ENCODE measurements around the gene C10orf71.

The C10orf71 gene

DNA sequence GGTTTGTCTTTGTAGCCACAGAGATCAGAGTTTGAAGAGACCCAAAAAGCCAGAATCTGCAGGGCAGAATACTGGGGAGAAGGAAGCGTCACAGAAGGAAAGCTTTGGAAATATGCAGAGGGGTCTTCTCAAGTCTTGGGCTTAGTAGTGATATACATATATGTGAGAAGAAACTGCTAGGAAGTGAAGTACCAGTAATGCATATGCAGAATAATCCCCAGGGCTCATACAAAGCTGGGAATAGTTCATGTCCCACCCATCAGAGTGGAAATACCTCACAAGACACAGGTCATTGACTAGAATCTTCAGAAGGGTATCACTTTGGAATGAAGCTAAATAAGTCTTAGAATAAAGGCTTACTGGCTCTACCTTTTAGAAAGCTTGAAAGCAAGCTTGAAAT is 39.6 kb downstream of the C10orf71 start:
- no peak for DNase-seq (ENCODE audit: low read depth)

DNA sequence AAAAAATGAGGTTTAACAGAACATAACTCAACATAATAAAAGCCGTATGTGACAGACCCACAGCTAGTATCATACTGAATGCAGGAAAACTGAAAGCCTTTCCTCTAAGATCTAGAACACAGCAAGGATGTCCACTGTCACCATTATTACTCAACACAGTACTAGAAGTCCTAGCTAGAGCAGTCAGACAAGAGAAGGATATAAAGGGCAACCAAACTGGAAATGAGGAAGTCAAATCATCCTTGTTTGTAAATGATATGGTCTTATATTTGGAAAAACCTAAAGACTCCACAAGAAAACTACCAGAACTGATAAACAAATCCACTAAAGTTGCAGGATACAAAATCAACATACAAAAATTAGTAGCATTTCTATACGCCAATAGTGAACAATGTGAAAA is 45.9 kb downstream of the C10orf71 start:
- no peak for DNase-seq (ENCODE audit: low read depth)

DNA sequence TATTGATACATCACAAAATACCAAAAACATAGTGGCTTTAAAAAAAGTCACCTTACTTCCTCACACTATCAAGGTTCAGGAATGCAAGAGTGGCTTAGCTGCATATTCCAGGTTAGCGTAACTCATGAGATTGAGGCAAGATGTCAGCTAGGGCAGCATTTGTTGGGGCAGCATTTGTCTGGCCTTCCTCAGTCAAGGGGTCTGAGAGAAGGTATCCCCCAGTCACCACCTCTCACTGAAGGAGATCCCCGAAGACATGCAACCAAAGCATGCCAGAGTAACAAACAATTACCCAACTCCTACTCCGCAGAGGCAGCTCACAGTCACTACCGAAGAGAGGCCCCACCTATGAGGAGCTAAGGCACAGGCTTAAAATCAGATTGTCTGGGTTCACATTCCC is 48.4 kb downstream of the C10orf71 start:
- DNase-seq (ENCODE audit: low read depth), result no peak

DNA sequence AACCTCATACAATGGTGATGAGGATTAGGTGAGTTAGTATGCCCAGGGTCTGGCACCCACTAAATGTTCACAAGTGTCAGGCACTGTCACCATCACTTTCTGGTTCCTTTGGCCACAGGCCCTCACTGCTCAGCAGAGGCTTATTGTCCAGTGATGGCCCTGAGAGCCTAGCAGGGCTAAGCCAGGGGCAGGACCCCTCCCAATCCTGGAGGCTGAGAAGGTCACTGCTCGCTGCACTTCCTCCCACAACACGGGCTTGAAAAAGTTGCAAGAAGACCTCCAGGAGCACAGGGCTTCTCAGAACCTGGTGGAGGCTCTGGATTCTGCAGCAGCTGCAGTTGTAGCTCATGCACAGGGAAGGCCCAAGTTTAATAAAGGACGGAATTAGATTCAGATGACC is 48.9 kb downstream of the C10orf71 start:
- DNase-seq (ENCODE audit: low read depth), result no peak

DNA sequence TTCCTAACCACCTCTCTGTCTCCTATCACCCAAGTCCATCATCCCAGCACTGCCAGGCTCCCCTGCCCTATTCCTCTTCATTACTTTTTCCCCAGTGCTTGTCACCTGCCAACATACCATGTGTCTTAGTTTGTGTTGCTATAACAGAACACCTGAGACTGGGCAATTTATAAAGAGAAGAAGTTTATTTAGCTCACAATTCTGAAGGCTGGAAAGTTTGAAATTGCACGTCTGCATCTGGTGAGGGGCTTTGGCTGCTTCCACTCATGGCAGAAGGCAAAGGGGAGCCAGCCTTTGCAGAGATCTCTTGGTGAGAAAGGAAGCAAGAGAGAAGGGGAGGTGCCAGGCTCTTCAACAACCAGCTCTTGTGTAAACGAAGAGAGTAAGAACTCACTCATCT is 49.6 kb downstream of the C10orf71 start:
- DNase-seq (ENCODE audit: low read depth), result no peak

DNA sequence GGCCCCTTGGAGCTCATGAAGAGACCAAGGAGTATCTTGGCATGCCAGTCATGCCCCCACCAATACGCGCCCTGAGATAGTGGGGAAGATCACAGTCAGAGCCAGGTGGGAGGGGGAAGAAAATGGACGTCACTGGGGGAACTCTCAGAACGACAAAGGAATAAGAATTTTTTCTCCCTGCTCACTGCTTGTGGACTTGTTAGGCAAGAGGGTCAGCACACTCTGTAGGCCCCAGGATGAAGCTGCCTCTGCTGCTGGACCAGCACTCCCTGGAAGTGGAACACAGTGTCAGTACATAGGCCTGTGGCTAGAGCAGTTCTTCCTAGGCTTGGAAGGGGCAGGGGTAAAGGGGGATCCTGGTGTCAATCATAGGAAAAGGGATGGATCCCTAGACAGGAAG is 50.4 kb downstream of the C10orf71 start:
- no peak for DNase-seq (ENCODE audit: low read depth)

DNA sequence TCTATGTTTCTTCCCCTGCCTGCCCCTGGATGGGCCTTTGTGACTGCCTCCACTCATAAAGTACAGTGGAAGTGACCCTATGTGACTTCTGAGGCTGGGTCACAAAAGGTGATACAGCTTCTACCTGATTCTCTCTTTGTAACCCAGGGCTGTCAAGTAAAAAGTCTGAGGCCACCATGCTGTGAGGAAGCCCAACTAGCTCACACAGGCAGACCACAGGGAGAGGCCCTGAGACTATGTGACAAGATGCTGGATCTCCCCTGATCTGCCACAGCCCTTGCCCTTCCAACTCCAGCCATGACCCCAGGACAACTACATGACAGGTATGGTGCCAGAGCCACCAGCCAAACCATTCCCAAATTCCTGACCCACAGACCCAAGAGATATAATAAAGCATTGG is 51.2 kb downstream of the C10orf71 start:
- no peak for DNase-seq (ENCODE audit: low read depth)

DNA sequence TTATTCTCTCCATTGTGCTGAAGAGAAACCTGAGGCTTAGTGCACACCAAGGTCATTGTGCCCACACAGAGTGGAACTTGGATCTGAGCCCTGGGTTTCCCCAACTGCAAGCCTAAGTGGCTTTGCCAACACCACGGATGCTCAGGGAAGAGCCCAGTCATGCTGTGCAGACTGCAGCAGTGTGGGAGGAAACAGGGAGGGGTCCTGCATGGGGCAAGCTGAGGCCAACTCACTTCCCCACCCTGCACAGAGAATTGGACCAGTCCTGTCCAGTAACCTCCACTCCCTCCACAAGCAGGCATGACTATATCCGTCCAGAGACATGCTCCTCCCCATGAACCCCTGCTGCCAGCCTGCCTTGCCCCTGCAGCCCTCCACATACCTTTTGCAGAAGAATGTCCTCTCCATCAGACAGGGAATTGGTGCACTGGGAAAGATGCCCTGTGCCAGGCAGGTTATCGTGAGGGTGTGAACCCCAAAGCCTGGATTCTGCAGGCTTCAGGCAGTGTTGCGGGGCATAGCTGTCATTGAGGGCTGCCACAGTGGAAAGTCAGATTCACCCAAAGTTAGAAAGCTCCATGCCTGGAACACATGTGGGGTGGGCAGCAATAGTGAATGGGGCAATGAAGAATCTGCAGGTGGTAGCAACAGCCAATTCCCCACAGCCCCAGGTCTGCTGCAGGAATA is 52.0 kb downstream of the C10orf71 start:
- DNase-seq (ENCODE audit: low read depth), result no peak

DNA sequence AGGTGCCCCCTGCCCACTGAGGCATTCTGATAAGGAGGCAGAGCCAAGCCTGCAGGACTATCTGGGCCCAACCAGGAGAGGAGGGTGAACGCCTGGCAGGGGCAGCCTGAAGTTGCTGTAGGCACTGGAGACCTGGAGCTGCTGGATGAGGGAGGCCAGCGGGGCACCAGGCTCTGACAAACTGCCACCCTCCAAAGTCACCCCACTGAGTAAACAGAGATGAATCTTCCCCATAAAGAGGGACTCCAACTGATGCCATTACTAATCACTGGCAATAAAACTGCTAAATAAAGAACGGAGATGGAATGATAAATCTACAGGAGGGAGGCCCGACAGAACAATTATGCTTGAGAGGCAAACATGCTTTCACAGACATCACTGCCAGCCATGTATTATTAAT is 52.7 kb downstream of the C10orf71 start:
- DNase-seq (ENCODE audit: low read depth), result no peak

DNA sequence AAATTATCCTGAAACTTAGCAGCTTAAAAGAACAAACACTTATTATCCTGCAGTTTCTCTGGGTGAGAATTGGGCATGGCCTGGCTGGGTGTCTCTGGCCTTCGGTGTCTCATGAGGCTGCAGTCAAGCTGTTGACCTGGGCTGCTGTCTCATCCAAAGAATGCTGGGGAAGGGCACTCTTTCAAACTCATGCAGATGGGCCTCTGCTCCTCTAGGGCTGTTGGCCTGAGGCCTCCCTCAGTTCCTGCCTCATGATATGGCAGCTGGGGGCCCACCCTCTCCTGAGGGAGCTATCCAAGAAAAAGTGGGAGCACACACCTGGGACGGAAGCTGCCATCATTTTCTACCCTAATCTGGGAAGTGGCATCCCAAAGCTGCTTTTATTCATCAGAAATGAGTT is 53.4 kb downstream of the C10orf71 start:
- no peak for DNase-seq (ENCODE audit: low read depth)

DNA sequence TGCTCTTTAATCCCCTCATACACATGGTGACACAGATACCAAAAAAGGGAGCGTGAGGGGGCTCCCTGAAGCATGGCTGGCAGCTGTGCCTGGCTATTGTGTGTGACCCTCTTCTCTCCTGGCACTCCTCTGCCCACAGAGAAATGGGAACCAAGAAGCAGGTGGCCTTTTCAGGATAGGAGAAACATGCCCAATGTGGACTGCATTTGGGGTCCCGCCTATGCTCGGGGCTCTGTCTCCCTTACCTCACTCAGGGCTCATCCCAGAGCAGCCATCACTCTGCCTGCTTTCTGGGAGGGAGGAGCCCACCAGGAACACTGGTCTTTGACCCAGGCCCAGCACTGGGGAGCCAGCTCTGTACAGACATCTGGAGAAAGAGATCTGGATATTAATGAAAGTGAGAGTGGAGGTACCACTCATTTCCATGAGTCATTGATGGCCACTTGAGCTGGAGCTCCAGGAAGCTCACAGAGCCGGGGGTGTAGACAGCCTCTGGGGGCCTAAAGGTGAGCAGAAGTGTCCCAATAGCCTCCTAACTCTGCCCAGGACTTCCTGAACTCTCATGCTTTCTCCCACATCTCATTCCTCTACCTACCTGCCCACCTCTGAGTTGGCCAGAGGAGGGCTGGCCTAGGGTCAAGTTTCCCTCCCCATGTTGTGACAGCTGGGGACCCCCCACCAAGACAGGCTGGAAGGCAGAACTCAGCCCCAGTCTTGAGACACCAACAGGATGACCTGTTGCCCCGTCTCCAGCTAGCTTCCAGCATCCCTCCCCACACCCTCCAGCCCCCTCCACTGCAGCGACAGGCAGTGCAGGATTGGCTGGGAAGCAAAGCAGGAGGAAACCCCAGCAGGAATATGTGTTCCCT is 54.3 kb downstream of the C10orf71 start:
- no peak for DNase-seq (ENCODE audit: low read depth)

DNA sequence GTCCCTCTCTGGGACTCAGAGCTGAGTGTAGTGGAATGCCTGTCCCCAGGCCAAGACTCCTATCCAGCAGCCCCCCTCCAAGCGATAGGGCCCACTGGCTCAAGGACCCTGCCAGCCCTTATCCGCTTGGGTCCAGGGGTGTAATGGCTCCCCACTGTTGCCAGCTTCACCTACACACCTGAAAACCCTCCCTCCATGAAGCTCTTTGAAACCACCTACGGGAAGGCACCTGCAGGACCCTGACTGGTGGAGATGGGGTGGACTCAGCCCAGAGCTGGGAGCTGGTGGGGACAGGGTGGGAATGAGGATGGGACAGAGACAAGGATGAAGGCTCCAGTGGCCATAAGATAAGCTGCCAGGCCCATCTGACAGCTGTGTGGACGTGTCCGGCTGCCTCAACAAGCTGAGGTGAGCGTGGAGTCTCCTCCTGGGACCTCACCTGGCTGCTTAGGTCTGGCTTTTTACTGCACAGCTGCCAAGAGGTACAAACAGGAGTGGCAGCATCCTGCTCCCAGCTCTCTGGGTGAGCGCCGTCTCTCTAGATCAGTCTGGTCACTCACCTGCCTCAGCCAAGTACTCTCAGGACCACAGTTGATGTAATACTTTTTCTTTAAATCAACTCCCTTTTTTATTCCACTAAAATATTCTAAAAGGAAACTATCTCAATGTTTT is 55.1 kb downstream of the C10orf71 start:
- DNase-seq (ENCODE audit: low read depth), result no peak

DNA sequence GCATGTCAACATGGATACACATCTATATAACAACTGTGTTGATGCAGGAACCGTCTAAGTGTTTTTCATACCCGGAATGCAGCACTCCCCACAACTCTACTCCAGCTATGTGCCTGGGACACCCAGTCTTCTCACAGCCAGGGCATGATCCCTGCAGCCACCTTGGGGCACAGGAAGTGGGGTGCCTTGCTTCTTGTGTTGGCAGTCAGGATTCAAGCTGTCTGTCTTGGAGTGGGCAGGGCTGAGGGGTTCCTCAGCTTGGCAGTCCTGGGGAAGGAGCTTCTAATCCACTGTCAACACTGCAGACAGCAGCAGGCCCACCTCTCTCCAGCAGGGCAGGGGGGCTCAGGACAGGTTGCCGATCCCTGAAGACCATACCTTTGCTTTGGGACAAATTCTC is 55.6 kb downstream of the C10orf71 start:
- no peak for DNase-seq (ENCODE audit: low read depth)

DNA sequence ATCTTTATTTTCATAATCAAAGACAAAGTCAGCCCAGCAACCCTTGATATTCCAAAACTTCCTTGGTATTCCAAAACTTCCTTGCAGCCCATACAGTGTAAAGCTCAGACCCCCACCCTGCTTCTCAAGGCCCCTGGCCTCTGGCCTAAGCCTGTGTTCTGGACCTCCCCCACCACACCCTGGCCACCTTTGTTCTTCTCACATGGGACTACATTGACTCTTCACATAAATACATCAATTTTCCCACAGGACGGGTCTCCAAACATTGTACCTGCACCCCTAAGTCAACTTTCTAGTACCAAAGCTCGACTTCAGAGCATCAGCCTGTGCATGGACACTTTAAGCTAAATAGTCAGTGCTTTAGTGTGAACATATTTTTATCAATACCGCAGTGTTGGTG is 56.3 kb downstream of the C10orf71 start:
- no peak for DNase-seq (ENCODE audit: low read depth)

DNA sequence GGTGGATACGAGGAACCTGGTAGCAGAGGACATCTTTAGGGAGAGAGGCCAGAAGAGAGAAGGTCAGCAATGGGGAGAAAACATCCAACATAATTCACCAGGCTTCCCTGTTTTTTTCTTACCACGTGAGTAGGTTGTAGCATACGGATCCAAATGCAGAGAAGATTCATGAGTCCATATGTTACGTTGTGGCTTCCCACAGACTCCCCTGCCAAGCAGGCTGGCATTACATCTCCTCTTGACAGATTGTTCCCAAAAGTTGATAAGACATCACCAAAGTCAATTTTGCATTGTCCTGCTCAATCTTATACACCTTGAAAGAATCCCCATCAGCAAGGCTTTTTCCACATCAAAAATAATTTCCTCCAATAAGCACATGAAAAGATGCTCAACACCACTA is 57.2 kb downstream of the C10orf71 start:
- DNase-seq (ENCODE audit: low read depth), result no peak

DNA sequence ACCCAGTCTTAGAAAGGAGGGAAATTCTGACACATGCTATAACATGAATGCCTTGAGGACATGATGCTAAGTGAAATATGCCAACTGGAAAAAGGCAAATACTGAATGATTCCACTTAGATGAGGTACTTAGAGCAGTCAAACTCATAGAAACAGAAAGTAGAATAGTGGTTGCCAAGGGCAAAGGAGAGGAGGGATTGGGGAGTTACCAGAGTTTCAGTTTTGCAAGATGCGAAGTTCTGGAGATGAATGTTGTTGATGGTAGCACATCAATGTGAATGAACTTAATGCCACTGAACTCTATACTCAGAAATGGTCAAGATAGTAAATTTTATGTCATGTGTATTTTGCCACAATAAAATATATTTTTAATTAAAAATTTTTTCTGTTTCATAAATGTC is 58.0 kb downstream of the C10orf71 start:
- DNase-seq (ENCODE audit: low read depth), result no peak

DNA sequence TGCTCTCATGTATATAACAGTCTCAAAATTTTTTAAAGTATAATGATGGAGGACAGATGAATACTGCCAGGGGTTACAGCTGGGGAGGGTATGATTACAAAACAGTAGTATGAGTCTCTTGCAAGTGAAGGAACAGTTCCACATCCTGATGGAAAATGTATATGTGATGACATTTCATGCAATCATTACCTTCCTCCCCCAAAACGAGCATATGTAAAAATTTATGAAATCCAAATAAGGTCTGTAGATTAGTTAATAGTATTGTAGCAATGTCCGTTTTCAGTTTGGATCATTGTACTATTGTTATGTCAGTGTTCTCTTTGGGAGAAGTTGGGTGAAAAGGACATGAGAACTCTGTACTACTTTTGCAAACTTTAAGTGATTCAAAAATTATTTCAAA is 58.9 kb downstream of the C10orf71 start:
- DNase-seq (ENCODE audit: low read depth), result no peak

DNA sequence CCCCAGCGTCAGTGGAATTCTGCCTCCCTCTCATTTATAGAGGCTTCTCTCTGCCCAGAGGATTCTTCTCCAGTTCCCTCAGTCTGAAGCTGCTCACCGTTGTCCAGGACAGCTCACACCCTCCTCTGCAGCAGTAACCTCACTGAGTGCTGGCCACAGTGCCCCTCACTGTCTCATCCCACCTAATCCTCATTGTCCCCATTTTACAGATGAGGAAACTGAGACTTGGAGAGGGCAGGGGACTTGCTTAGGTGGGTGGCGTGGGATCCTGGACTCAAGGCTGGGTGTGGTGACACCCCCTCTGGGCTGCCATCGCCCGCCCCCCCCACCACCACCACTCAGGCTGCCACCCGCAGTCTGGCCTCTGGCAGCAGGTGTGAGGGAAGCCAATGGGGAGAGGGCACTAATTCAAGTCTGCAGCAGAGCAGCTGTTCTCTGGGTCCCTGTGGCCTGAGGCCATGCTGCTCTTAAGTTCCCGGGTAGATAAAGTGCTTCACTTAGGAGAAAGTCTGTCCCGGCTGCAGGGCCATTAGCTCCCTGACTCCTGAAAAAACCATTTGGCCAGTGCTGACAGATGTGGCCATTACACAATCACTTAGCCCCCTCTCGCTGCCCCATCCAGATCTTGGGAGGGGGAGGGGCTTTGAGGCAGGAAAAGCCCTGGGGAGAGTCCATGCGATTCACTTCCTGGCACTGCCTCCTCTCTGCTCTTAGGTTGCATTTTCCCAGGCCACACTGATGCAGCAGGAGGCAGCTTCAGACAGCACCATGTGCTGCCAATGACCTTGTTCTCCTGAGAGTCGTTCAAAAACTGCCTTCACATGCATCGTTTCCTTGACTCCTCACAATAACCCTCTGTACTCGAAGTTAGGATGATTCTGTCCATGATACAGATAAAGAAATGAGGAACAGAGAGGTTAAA is 60.6 kb downstream of the C10orf71 start:
- no peak for DNase-seq (ENCODE audit: low read depth)

DNA sequence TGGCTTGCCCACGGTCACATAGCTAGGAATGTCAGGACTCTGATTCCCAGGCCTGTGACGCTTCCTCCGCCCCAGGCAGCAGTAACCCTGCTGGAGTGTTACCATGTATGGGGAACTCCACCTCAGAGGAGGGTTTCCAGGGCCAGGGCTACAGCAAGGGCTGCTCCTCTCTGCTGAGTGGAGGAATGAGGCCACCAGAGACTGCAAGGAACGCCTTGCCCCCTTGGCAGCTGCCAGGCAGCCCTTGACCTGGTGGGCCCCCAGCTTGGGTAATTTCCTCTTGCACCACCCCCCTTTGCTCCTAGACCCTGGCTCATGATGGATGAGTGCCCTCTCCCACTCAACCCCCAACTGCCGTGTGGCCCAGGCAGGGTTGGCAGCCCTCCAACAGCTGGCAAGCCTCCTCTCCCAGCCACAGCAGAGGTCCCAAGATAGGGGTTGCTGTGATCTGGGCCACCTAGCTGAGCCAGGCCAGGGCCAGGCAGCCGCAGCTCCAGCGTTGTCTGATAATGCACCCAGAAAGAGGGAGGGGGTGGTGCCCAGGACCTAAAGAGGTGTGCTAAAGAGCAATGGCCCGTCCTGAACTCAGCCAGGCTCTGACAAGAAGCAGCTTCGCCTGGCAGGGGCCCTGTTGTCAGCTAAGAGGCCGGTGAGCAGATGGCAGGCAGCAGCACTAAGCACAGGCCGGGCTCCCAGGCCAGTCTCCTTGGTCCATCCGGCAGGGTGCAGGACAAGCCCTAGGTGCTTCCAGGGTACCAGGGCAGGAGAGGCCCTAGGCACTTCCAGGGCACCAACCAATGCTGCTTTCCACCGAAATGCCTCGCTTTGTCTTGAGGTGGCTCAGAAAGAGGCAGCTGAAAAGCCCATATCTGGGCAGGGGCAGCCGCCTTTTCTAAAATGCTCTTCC is 61.6 kb downstream of the C10orf71 start:
- DNase-seq (ENCODE audit: low read depth), result no peak

DNA sequence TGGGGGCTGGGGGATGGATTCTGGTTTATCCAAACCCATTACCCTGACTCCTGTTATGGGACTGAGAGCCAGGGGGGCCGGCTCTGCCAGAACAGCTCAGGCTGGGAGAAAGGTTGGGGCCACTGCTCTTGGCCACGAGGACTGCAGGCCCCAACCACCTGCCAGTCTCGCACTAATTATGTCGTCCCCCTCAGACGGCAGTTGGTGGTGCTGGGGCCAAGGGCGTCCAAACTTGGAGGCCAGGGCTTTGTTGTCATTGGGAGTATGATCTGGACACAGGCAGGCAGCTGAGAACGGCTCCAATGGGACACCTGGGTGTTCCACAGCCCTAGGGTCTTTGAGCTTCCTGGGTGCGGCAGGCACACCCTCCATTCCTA is 62.2 kb downstream of the C10orf71 start:
- DNase-seq (ENCODE audit: low read depth), result no peak
